Thoracic aorta (tissue), 2 donors: Measurements from ENCODE around the gene PFKL. TPM values are rescaled to one million over a fixed set of nuclear protein-coding genes. Genes with fewer than 3 reads are reported as not detected.

ENCODE experiments used
- ATAC-seq: fragments of 150-250 bp; one replicate; pipeline ENCODE4 v1.8.0; 2017; ENCODE audit warnings: low read depth; ENCODE audit not compliant: insufficient number of reproducible peaks, low FRiP score
- DNase-seq: peaks from one replicate; pipeline ENCODE4 v3.0.0-alpha.2; 2020; ENCODE audit warnings: low spot score
- H3K27ac ChIP-seq, 2 donors: fragments of 200-600 bp; sonication (generic); 1 replicate in 1 of 2; 2 replicates in 1 of 2; pipeline ENCODE4 v1.5.1; 2016; ENCODE audit warnings: mild to moderate bottlenecking in 2 of 2, moderate library complexity in 2 of 2
- H3K27me3 ChIP-seq: fragments of 200-600 bp; sonication (generic); replicated peaks from 2 replicates; pipeline ENCODE4 v1.6.0; 2016; ENCODE audit warnings: mild to moderate bottlenecking; ENCODE audit not compliant: insufficient read depth
- H3K36me3 ChIP-seq: fragments of 200-600 bp; sonication (generic); one replicate; pipeline ENCODE4 v1.5.1; 2016
- H3K4me1 ChIP-seq, 2 donors: fragments of 200-600 bp; sonication (generic); 1 replicate in 1 of 2; 2 replicates in 1 of 2; pipeline versions ENCODE4 v1.5.1 to v1.6.0; 2016; ENCODE audit warnings: low read depth in 2 of 2, mild to moderate bottlenecking in 1 of 2; ENCODE audit not compliant: control insufficient read depth in 1 of 2
- H3K4me3 ChIP-seq: fragments of 200-600 bp; sonication (generic); 2 replicates; pipeline ENCODE4 v1.5.1; 2016; ENCODE audit warnings: mild to moderate bottlenecking
- H3K9me3 ChIP-seq: fragments of 200-600 bp; sonication (generic); 2 replicates; pipeline ENCODE4 v1.5.1; 2016
- CTCF ChIP-seq: fragments of 200-600 bp; sonication (generic); IDR thresholded peaks from one replicate; pipeline ENCODE4 v1.5.1; 2019; ENCODE audit warnings: antibody characterized with exemption
- total RNA-seq, 2 donors: library from RNA; depleted of rRNA; stranded (reverse); fragments of >200 nt; gene quantifications; one replicate each; pipeline versions ENCODE4 v1.1.0 to v1.2.3, GENCODE V29; 2016

PFKL gene
- 100 to 1,000 TPM in 1 of 2 donors, 10 to 100 TPM in 1; 91.0 to 119 TPM for total RNA-seq

- ATAC-seq (peak; percentile 58), DNase-seq (no peak)
- Histone ChIP-seq H3K4me3 (peak within 1 kb of the TSS; percentile 83), H3K36me3 (no peaks in the 10 kb centered on the region), H3K27ac (peak within 1 kb of the TSS; percentile 77 to 81), H3K4me1 (peaks cover 29 to 56% of the 10 kb centered on the region in 2 donors), H3K9me3 (no peaks in the 10 kb centered on the region), H3K27me3 (no peaks in the 10 kb centered on the region)
- no peak for TF ChIP-seq CTCF
Observed at GRCh38 chr21:44299458-44300261, at the start of gene PFKL. PFKL (plus strand) TSS chr21:44300053; CDS start chr21:44300106, 53 bp downstream.

- ATAC-seq = no peak
- Histone ChIP-seq H3K27me3 (no peaks in the 10 kb centered on the region), H3K27ac (no peak overlapping the region), H3K4me1 (no peaks in the 10 kb centered on the region), H3K9me3 (no peaks in the 10 kb centered on the region), H3K36me3 (no peaks in the 10 kb centered on the region), H3K4me3 (no peak overlapping the region)
- no peak for TF ChIP-seq CTCF
- DNase-seq = no peak
Observed at GRCh38 chr21:44253832-44254710, 45.8 kb upstream of the PFKL start.

- TF ChIP-seq CTCF = no peak
- Histone ChIP-seq H3K36me3 (no peaks in the 10 kb centered on the region), H3K27me3 (no peaks in the 10 kb centered on the region), H3K9me3 (peaks cover 2% of the 10 kb centered on the region), H3K4me3 (no peak overlapping the region), H3K4me1 (no peaks in the 10 kb centered on the region), H3K27ac (no peak overlapping the region)
- ATAC-seq = no peak
- no peak for DNase-seq
Observed at GRCh38 chr21:44255511-44255981, 44.3 kb upstream of the PFKL start.

- DNase-seq = no peak
- Histone ChIP-seq H3K4me3 (no peak overlapping the region), H3K9me3 (peaks cover 2% of the 10 kb centered on the region), H3K27ac (no peak overlapping the region), H3K27me3 (no peaks in the 10 kb centered on the region), H3K36me3 (no peaks in the 10 kb centered on the region), H3K4me1 (no peaks in the 10 kb centered on the region)
- TF ChIP-seq CTCF = no peak
- ATAC-seq = no peak
Observed at GRCh38 chr21:44258056-44258725, 41.7 kb upstream of the PFKL start.
